Liver (tissue), 3 donors: ENCODE data around the gene ARF1.

ENCODE experiments used
- CTCF ChIP-seq: fragments of 150-350 bp; IDR thresholded peaks from 2 replicates; pipeline ENCODE4 v1.5.1; 2017; ENCODE audit warnings: improper control_type of control experiment, low read depth, low read length; ENCODE audit not compliant: missing input control
- JUND ChIP-seq, 2 donors: IDR thresholded peaks; 2 replicates each; pipeline ENCODE4 v1.6.1; 2016; ENCODE audit warnings: antibody characterized with exemption in 2 of 2
- RXRA ChIP-seq, 2 donors: IDR thresholded peaks; 2 replicates each; pipeline ENCODE4 v1.6.1; 2017 to 2018; ENCODE audit warnings: antibody characterized with exemption in 2 of 2, mild to moderate bottlenecking in 1 of 2
- YY1 ChIP-seq: IDR thresholded peaks from 2 replicates; pipeline ENCODE4 v1.6.1; 2016; ENCODE audit warnings: antibody characterized with exemption, mild to moderate bottlenecking
- ZBTB33 ChIP-seq: IDR thresholded peaks from 2 replicates; pipeline ENCODE4 v1.6.1; 2016; ENCODE audit warnings: antibody characterized with exemption
- donor health status: healthy.
- donor health status: healthy.

- TF ChIP-seq RXRA (IDR thresholded peaks at IDR 0.05) = no peak
- no peak for TF ChIP-seq CTCF
- no peak for TF ChIP-seq YY1
- TF ChIP-seq ZBTB33 = no peak
- TF ChIP-seq JUND (IDR thresholded peaks at IDR 0.05) = no peak
These were observed 19.7 kb upstream of the ARF1 start for GRCh38 chr1:228062812-228063211.
